H1 (cell line): Measurements from ENCODE around the gene PRDX3. TPM values are rescaled to one million over a fixed set of nuclear protein-coding genes. Genes with fewer than 3 reads are reported as not detected.
A peak's percentile ranks its signal among the peaks of the same experiment; 100 is the strongest.

Experiments used
- CTCF ChIA-PET: fragments of 300-600 bp; sonication (Branson Sonifier 250); formaldehyde crosslinking; loops from one replicate; lab custom pipeline; 2021; ENCODE audit not compliant: partially characterized antibody; lab: Charles Lee
- POLR2A ChIA-PET: fragments of 300-600 bp; sonication (Branson Sonifier 250); formaldehyde crosslinking; loops from one replicate; lab custom pipeline; 2021; ENCODE audit warnings: inconsistent platforms; ENCODE audit not compliant: partially characterized antibody; lab: Charles Lee
- DNase-seq, 2 experiments: peaks; one replicate each; pipeline versions ENCODE4 v3.0.0 to v3.0.0-alpha.2; 2010 to 2022; ENCODE audit warnings: low spot score in 2 of 2, low read depth in 1 of 2, mixed read lengths in 1 of 2
- FAIRE-seq: peaks from 2 replicates; lab custom pipeline; 2011; peaks lifted over from hg19 to GRCh38; lab: Jason Lieb, UNC
- H2AFZ ChIP-seq: 2 replicates; pipeline ENCODE4 v1.8.1; 2012; ENCODE audit warnings: low read length, inconsistent platforms
- H2AK5ac ChIP-seq: 2 replicates; pipeline ENCODE4 v1.6.1; 2013; ENCODE audit warnings: low read depth, low read length
- H2BK120ac ChIP-seq: replicated peaks from 2 replicates; pipeline ENCODE3; 2013; ENCODE audit warnings: low read depth, low read length, inconsistent platforms
- H2BK12ac ChIP-seq: 2 replicates; pipeline ENCODE4 v1.6.1; 2013; ENCODE audit warnings: low read depth, low read length
- H2BK15ac ChIP-seq: 2 replicates; pipeline ENCODE4 v1.6.1; 2013; ENCODE audit warnings: low read length
- H2BK20ac ChIP-seq: 2 replicates; pipeline ENCODE4 v1.6.1; 2013; ENCODE audit warnings: low read length
- H2BK5ac ChIP-seq: 2 replicates; pipeline ENCODE4 v1.6.1; 2013; ENCODE audit warnings: low read depth, low read length
- H3K14ac ChIP-seq: 2 replicates; pipeline ENCODE4 v1.6.1; 2013; ENCODE audit warnings: inconsistent platforms; ENCODE audit not compliant: insufficient read length
- H3K18ac ChIP-seq: 2 replicates; pipeline ENCODE4 v1.6.1; 2013; ENCODE audit warnings: low read length; ENCODE audit errors: extremely low read depth
- H3K23ac ChIP-seq: 2 replicates; pipeline ENCODE4 v1.6.1; 2013; ENCODE audit warnings: inconsistent platforms; ENCODE audit not compliant: insufficient read length
- H3K23me2 ChIP-seq: 2 replicates; pipeline ENCODE4 v1.6.1; 2013; ENCODE audit warnings: low read depth, low read length
- H3K27ac ChIP-seq: 2 replicates; pipeline ENCODE4 v1.6.1; 2011; ENCODE audit warnings: low read depth, low read length, inconsistent platforms
- H3K27me3 ChIP-seq, 4 experiments: replicated peaks in 1 of 4; 1 replicate in 1 of 4; 2 replicates in 3 of 4; pipeline versions ENCODE4 v1.6.1 to v1.8.1; 2011 to 2013; ENCODE audit warnings: low read length in 3 of 4, mild to moderate bottlenecking in 3 of 4, inconsistent platforms in 2 of 4, mixed read lengths in 2 of 4, moderate library complexity in 1 of 4; ENCODE audit not compliant: control insufficient read depth in 3 of 4, insufficient read depth in 3 of 4; ENCODE audit errors: extremely low read depth in 1 of 4
- H3K36me3 ChIP-seq, 4 experiments: 2 replicates each; pipeline versions ENCODE4 v1.6.1 to v1.8.1; 2011 to 2013; ENCODE audit warnings: mild to moderate bottlenecking in 4 of 4, low read length in 3 of 4, moderate library complexity in 2 of 4, control low read depth in 1 of 4, inconsistent platforms in 1 of 4; ENCODE audit not compliant: insufficient read depth in 4 of 4, control insufficient read depth in 2 of 4
- H3K4ac ChIP-seq: replicated peaks from 2 replicates; pipeline ENCODE3; 2013; ENCODE audit warnings: low read length, low read depth, mixed read lengths, inconsistent platforms; ENCODE audit not compliant: insufficient read length
- H3K4me1 ChIP-seq, 4 experiments: replicated peaks in 1 of 4; 1 replicate in 1 of 4; 2 replicates in 3 of 4; pipeline versions ENCODE4 v1.6.1 to v1.8.1; 2011 to 2013; ENCODE audit warnings: low read length in 3 of 4, inconsistent platforms in 2 of 4, mixed read lengths in 1 of 4; ENCODE audit not compliant: insufficient read depth in 4 of 4, control insufficient read depth in 3 of 4
- H3K4me2 ChIP-seq, 2 experiments: 2 replicates each; pipeline versions ENCODE4 v1.6.1 to v1.8.1; 2011 to 2013; ENCODE audit warnings: low read depth in 2 of 2, low read length in 2 of 2, control low read depth in 1 of 2, inconsistent platforms in 1 of 2, mild to moderate bottlenecking in 1 of 2; ENCODE audit not compliant: insufficient read depth in 1 of 2
- H3K4me3 ChIP-seq, 4 experiments: fragments of 200-600, 300-600 bp in 1 of 4; sonication (generic), shearing (Covaris generic), sonication (Bioruptor Twin) in 1 of 4; 2 replicates each; pipeline versions ENCODE4 v1.5.1 to v1.8.1; 2011 to 2016; ENCODE audit warnings: low read length in 4 of 4, low read depth in 3 of 4, control low read depth in 2 of 4, inconsistent platforms in 2 of 4, mild to moderate bottlenecking in 2 of 4, mixed read lengths in 1 of 4, moderate library complexity in 1 of 4; ENCODE audit not compliant: insufficient read depth in 2 of 4; ENCODE audit errors: extremely low read depth in 1 of 4
- H3K56ac ChIP-seq: replicated peaks from 2 replicates; pipeline ENCODE3; 2013; ENCODE audit warnings: low read depth, mild to moderate bottlenecking, mixed read lengths, low read length, inconsistent platforms; ENCODE audit not compliant: insufficient read length
- H3K79me1 ChIP-seq: 2 replicates; pipeline ENCODE4 v1.6.1; 2013; ENCODE audit warnings: low read depth, low read length, control low read depth
- H3K79me2 ChIP-seq, 2 experiments: 2 replicates each; pipeline versions ENCODE4 v1.6.1 to v1.8.1; 2012 to 2013; ENCODE audit warnings: low read length in 2 of 2, mild to moderate bottlenecking in 2 of 2, inconsistent platforms in 1 of 2; ENCODE audit not compliant: insufficient read depth in 2 of 2, control insufficient read depth in 1 of 2
- H3K9ac ChIP-seq, 4 experiments: replicated peaks in 1 of 4; 1 replicate in 1 of 4; 2 replicates in 3 of 4; pipeline versions ENCODE4 v1.6.1 to v1.8.1; 2011 to 2013; ENCODE audit warnings: low read depth in 3 of 4, low read length in 3 of 4, control low read depth in 2 of 4, mild to moderate bottlenecking in 2 of 4, moderate library complexity in 2 of 4, inconsistent platforms in 1 of 4; ENCODE audit errors: extremely low read depth in 1 of 4
- H3K9me3 ChIP-seq, 2 experiments: 2 replicates each; pipeline versions ENCODE4 v1.6.1 to v1.8.1; 2012 to 2013; ENCODE audit warnings: mild to moderate bottlenecking in 2 of 2, moderate library complexity in 2 of 2, control low read depth in 1 of 2, inconsistent platforms in 1 of 2, low read depth in 1 of 2, low read length in 1 of 2, mixed read lengths in 1 of 2; ENCODE audit not compliant: insufficient read depth in 2 of 2
- H4K20me1 ChIP-seq, 2 experiments: replicated peaks in 1 of 2; 2 replicates each; pipeline versions ENCODE3 to v1.8.1; 2011 to 2013; ENCODE audit warnings: inconsistent platforms in 2 of 2, low read length in 2 of 2, mild to moderate bottlenecking in 1 of 2; ENCODE audit not compliant: insufficient read depth in 2 of 2, control insufficient read depth in 1 of 2
- H4K5ac ChIP-seq: 2 replicates; pipeline ENCODE4 v1.6.1; 2013; ENCODE audit warnings: low read length, low read depth, mixed read lengths, inconsistent platforms; ENCODE audit not compliant: insufficient read length
- H4K8ac ChIP-seq: 2 replicates; pipeline ENCODE4 v1.8.0; 2013; ENCODE audit warnings: mild to moderate bottlenecking, moderate library complexity, low read length, inconsistent platforms; ENCODE audit not compliant: insufficient read depth; ENCODE audit errors: extremely low read depth
- H4K91ac ChIP-seq: replicated peaks from 2 replicates; pipeline ENCODE3; 2013; ENCODE audit warnings: low read length, mixed read lengths, inconsistent platforms; ENCODE audit not compliant: insufficient read length
- BACH1 ChIP-seq: IDR thresholded peaks from 2 replicates; pipeline ENCODE4 v1.6.1; 2012; ENCODE audit warnings: low read length, improper control_type of control experiment
- GABPA ChIP-seq: IDR thresholded peaks from 2 replicates; pipeline ENCODE4 v1.6.1; 2011; ENCODE audit warnings: mild to moderate bottlenecking, low read length, moderate library complexity, borderline replicate concordance; ENCODE audit not compliant: insufficient read depth
- GTF2F1 ChIP-seq: IDR thresholded peaks from 2 replicates; pipeline ENCODE4 v1.6.1; 2012; ENCODE audit warnings: low read depth, low read length, improper control_type of control experiment, borderline replicate concordance
- POLR2A ChIP-seq, 2 experiments: IDR thresholded peaks; 1 replicate in 1 of 2; 2 replicates in 1 of 2; pipeline ENCODE4 v1.6.1; 2011; ENCODE audit warnings: low read depth in 2 of 2, low read length in 2 of 2, mild to moderate bottlenecking in 2 of 2; ENCODE audit errors: control extremely low read depth in 1 of 2
- POLR2AphosphoS5 ChIP-seq: IDR thresholded peaks from 2 replicates; pipeline ENCODE4 v1.6.1; 2011; ENCODE audit warnings: low read depth, low read length
- POU5F1 ChIP-seq: IDR thresholded peaks from 2 replicates; pipeline ENCODE4 v1.6.1; 2011; ENCODE audit warnings: low read depth, mild to moderate bottlenecking, low read length, moderate library complexity
- RAD21 ChIP-seq, 2 experiments: IDR thresholded peaks in 1 of 2; conservative IDR thresholded peaks in 1 of 2; 2 replicates each; pipeline ENCODE4 v1.6.1; 2011; ENCODE audit warnings: low read depth in 2 of 2, low read length in 2 of 2, improper control_type of control experiment in 1 of 2, inconsistent platforms in 1 of 2, mild to moderate bottlenecking in 1 of 2, moderate library complexity in 1 of 2
- RBBP5 ChIP-seq: IDR thresholded peaks from 2 replicates; pipeline ENCODE4 v1.7.1; 2012; ENCODE audit warnings: low read depth, mild to moderate bottlenecking, inconsistent platforms, low read length, moderate library complexity, borderline replicate concordance
- SIRT6 ChIP-seq: IDR thresholded peaks from one replicate; pipeline ENCODE4 v1.7.1; 2012; ENCODE audit warnings: low read length, inconsistent platforms
- SP4 ChIP-seq: IDR thresholded peaks from 2 replicates; pipeline ENCODE4 v1.6.1; 2012; ENCODE audit warnings: low read length, inconsistent platforms
- TAF1 ChIP-seq: IDR thresholded peaks from 2 replicates; pipeline ENCODE4 v1.6.1; 2011; ENCODE audit warnings: mild to moderate bottlenecking, low read depth, low read length
- TBP ChIP-seq: IDR thresholded peaks from 2 replicates; pipeline ENCODE4 v1.6.1; 2011; ENCODE audit warnings: low read depth, low read length, improper control_type of control experiment
- WGBS, 2 experiments: shearing (Covaris generic) in 1 of 2; methylation state at CpG; one replicate each; pipeline versions ENCODE4 v1.1.6 to v1.1.7; 2013 to 2015; ENCODE audit warnings: low lambda C conversion rate in 2 of 2, mixed read lengths in 2 of 2, inconsistent platforms in 1 of 2, low coverage in 1 of 2, missing lambda C conversion rate in 1 of 2; ENCODE audit not compliant: insufficient replicate concordance in 2 of 2, insufficient coverage in 1 of 2, insufficient read length in 1 of 2; ENCODE audit errors: extremely low coverage in 1 of 2, missing lambda C conversion rate in 1 of 2; 5-methylcytosine and 5-hydroxymethylcytosine counted together
- polyA plus RNA-seq, 7 experiments: library from polyadenylated mRNA; depleted of rRNA in 3 of 7; stranded (reverse) in 5 of 7; unstranded in 2 of 7; fragments of >200 nt in 5 of 7; fragments of 200-250 nt in 2 of 7; gene quantifications; 1 replicate in 5 of 7; 2 replicates in 1 of 7; 4 replicates in 1 of 7; pipeline versions ENCODE4 v1.2.1 to v1.2.3, GENCODE V29; 2011 to 2013; ENCODE audit warnings: missing spikeins in 2 of 7, mixed read lengths in 2 of 7
- total RNA-seq: library from RNA; stranded (reverse); fragmentation: NEBNext Ultra II Directional; extraction: Animal tissue kit (Norgen Biotek cat#: 25700); gene quantifications from 2 replicates; pipeline ENCODE4 v1.2.1, GENCODE V29; 2021

PRDX3 gene
- total and polyA plus RNA-seq, 2 of the 8 experiments (the other 6 are each of a cell fraction or from before 2014, with no cell fraction given), result 201 to 208 TPM

DNA sequence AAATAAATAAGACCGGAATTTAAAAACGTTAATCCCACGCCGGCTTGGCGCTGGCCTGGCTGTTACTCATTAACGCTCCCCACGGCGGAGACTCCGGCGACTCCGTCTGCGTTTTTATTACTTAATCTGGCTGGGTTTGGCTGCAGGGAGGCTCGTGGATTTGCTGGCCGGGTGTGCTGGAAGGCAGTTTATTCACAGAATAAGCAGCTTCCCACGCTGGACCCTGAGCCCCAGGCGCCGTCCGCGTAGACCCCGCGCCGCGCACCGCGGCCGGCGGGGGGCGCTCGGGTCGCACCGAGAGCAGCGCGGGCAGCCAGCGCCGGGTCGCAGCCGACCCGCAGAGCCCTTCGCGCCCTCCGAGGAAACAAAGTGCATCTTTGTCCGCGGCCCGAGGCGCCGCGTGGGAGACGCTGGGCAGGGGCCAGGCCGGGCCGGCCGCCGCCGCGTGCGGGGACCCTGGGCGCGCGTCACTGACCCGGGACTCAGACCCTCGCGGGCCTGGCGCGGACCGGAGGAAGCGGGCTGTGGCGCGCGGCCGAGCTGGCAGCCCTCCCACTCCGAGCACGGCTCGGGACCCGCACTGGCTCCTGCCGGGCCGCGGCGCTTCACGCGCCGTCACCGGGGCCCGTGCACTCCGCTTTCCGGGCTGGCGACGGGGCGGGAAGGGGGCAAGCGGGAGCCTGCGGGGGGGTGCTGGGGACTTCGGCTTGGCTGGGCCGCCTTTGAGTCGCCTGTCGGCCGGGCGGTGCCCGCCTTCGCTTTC, 28.2 kb upstream of the PRDX3 start:
- no peak for FAIRE-seq
- peak; percentile 34; the same call in 1 of the 2 replicates for TF ChIP-seq TBP
- no peak; the same call in 1 of the 2 replicates for TF ChIP-seq POLR2AphosphoS5
- no peak for TF ChIP-seq GTF2F1
- TF ChIP-seq RAD21 (IDR thresholded peaks at IDR 0.05 in 1 of 2, conservative IDR thresholded peaks at IDR 0.05 in 1 of 2; ENCODE audit: low read depth in 2 of 2, low read length in 2 of 2), result peak; percentile 52 to 89; a peak in 3 of 4 replicates
- peak; percentile 7; the same call in 1 of the 2 replicates for TF ChIP-seq BACH1
- no peak for TF ChIP-seq SIRT6
- TF ChIP-seq POU5F1, result no peak
- TF ChIP-seq RBBP5, result no peak; the same call in 1 of the 2 replicates
- TF ChIP-seq TAF1, result peak; percentile 38; the same call in 1 of the 2 replicates
- TF ChIP-seq GABPA, result 0 out of 2 replicates have a peak, but pooled peaks have one; percentile 20
- no peak for TF ChIP-seq SP4
- peak in 1 of 2 experiments; percentile 72; a peak in 2 of 3 replicates for TF ChIP-seq POLR2A (IDR thresholded peaks at IDR 0.05; ENCODE audit: control extremely low read depth in 1 of 2, low read depth in 2 of 2, low read length in 2 of 2)

More for the DNA sequence above, 28.2 kb upstream of the PRDX3 start:
- Histone ChIP-seq H3K23me2 (peaks cover 7% of the 10 kb centered on the region), H3K27me3 (peaks cover 5 to 17% (median 14%) of the 10 kb centered on the region in 4 experiments), H2AFZ (no peak overlapping the region), H3K79me1 (no peaks in the 10 kb centered on the region), H3K27ac (peak overlapping the region; percentile 41; the same call in 1 of the 2 replicates), H3K23ac (no peak overlapping the region), H4K20me1 (peaks cover 0 to 5% of the 10 kb centered on the region in 2 experiments), H2BK120ac (no peak overlapping the region), H3K14ac (no peak overlapping the region), H4K5ac (no peak overlapping the region), H2BK5ac (no peak overlapping the region), H4K8ac (peak overlapping the region; percentile 94), H3K36me3 (no peaks in the 10 kb centered on the region), H3K18ac (no peak overlapping the region), H3K4me1 (peaks cover 3 to 7% (median 6%) of the 10 kb centered on the region in 4 experiments), H2BK20ac (no peak overlapping the region), H2BK12ac (no peak overlapping the region), H4K91ac (no peak overlapping the region), H3K4me2 (peak overlapping the region; percentile 11 to 94), H3K56ac (no peak overlapping the region), H3K4me3 (peak overlapping the region; percentile 51 to 79 (median 62)), H2BK15ac (no peak overlapping the region), H3K79me2 (no peaks in the 10 kb centered on the region), H3K4ac (no peak overlapping the region), H3K9ac (peak overlapping the region in 3 of 4 experiments; percentile 72 to 95 (median 80); a peak in 5 of 7 replicates), H3K9me3 (no peaks in the 10 kb centered on the region), H2AK5ac (no peak overlapping the region)
- CTCF ChIA-PET, result interaction anchor here (0.6 to 10.9 kb wide), 43 partner anchors 7 to 517 kb away, joined by 3 to 272 read pairs (median 4); no protein-coding TSS in a partner anchor
- 7% methylated on average over 71 of the region's 97 CpGs; no CpG with 5 or more reads in 1 of the 2 experiments for WGBS, 2 experiments
- POLR2A ChIA-PET, result interaction anchor here (0.7 to 1.6 kb wide), 10 partner anchors 8 to 390 kb away, joined by 3 to 5 read pairs (median 3); partner anchors contain the start of genes SFXN4 and TIAL1
- peak in 1 of 2 experiments; percentile 84 for DNase-seq
